A673 (cell line): Measurements from ENCODE around the gene VWA5B2. TPM values are rescaled to one million over a fixed set of nuclear protein-coding genes. Genes with fewer than 3 reads are reported as not detected.

Experiments
- BruUV-seq: library from RNA; stranded (reverse); fragments of 400-500 nt; replicated peaks from 2 replicates; lab custom pipeline; 2021; lab: Mats Ljungman, UMichigan
- CTCF ChIA-PET: fragments of 300-600 bp; sonication (Branson Sonifier 250); formaldehyde crosslinking; loops from one replicate; lab custom pipeline; 2022; ENCODE audit warnings: antibody characterized with exemption; lab: Charles Lee
- POLR2A ChIA-PET: fragments of 300-600 bp; sonication (Branson Sonifier 250); formaldehyde crosslinking; loops from one replicate; lab custom pipeline; 2022; ENCODE audit warnings: antibody characterized with exemption; ENCODE audit not compliant: low non-redundant PET; lab: Charles Lee
- DNase-seq: peaks from one replicate; pipeline ENCODE4 v3.0.0-alpha.2; 2015; ENCODE audit warnings: low spot score
- H3K27ac ChIP-seq: fragments of 200-600 bp; sonication (generic); 2 replicates; pipeline ENCODE4 v1.5.1; 2016; ENCODE audit warnings: mixed run types, low read depth, mild to moderate bottlenecking, mixed read lengths, antibody characterized with exemption, low read length; ENCODE audit not compliant: poor library complexity, severe bottlenecking
- H3K27me3 ChIP-seq: fragments of 200-600 bp; sonication (generic); replicated peaks from 2 replicates; pipeline ENCODE4 v1.6.1; 2017; ENCODE audit warnings: mixed run types, low read depth, mild to moderate bottlenecking, mixed read lengths, antibody characterized with exemption, low read length; ENCODE audit not compliant: insufficient read depth, poor library complexity
- H3K36me3 ChIP-seq: fragments of 200-600 bp; sonication (generic); 2 replicates; pipeline ENCODE4 v1.6.1; 2016; ENCODE audit warnings: mixed run types, mild to moderate bottlenecking, mixed read lengths, antibody characterized with exemption, low read length; ENCODE audit not compliant: insufficient read depth, poor library complexity, severe bottlenecking
- H3K4me1 ChIP-seq: fragments of 200-600 bp; sonication (generic); 2 replicates; pipeline ENCODE4 v1.6.1; 2017; ENCODE audit warnings: mixed run types, mild to moderate bottlenecking, mixed read lengths, antibody characterized with exemption, low read length; ENCODE audit not compliant: insufficient read depth, poor library complexity, severe bottlenecking
- H3K4me3 ChIP-seq: fragments of 200-600 bp; sonication (generic); 2 replicates; pipeline ENCODE4 v1.5.1; 2016; ENCODE audit warnings: low read depth, mixed run types, mild to moderate bottlenecking, mixed read lengths, low read length; ENCODE audit not compliant: poor library complexity, severe bottlenecking
- H3K9me3 ChIP-seq: fragments of 200-600 bp; sonication (generic); 2 replicates; pipeline ENCODE4 v1.6.1; 2016; ENCODE audit warnings: mixed run types, low read depth, mild to moderate bottlenecking, mixed read lengths, antibody characterized with exemption, low read length; ENCODE audit not compliant: poor library complexity, severe bottlenecking
- CTCF ChIP-seq: fragments of 300-800, 200-600 bp; sonication (generic); conservative IDR thresholded peaks from 2 replicates; pipeline ENCODE4 v1.5.1; 2017; ENCODE audit warnings: low read depth, mild to moderate bottlenecking, antibody characterized with exemption, low read length, moderate library complexity, mixed read lengths
- EZH2 ChIP-seq: fragments of 200-600 bp; sonication (generic); IDR thresholded peaks from 2 replicates; pipeline ENCODE4 v1.6.1; 2017; ENCODE audit warnings: borderline replicate concordance, low read depth, mild to moderate bottlenecking, mixed read lengths, antibody characterized with exemption, low read length; ENCODE audit not compliant: poor library complexity, severe bottlenecking
- intact Hi-C: fragments of 100-400 bp; cut with micrococcal nuclease; formaldehyde crosslinking; loops from one replicate; pipeline ENCODE4 v1.10.0; 2022; ENCODE audit not compliant: unreplicated experiment
- total RNA-seq: library from RNA; stranded (reverse); gene quantifications from 2 replicates; pipeline ENCODE4 v1.2.3, GENCODE V29; 2021

The VWA5B2 gene
- total RNA-seq, 1 experiment from 2014 or later: 0.13 TPM

DNA sequence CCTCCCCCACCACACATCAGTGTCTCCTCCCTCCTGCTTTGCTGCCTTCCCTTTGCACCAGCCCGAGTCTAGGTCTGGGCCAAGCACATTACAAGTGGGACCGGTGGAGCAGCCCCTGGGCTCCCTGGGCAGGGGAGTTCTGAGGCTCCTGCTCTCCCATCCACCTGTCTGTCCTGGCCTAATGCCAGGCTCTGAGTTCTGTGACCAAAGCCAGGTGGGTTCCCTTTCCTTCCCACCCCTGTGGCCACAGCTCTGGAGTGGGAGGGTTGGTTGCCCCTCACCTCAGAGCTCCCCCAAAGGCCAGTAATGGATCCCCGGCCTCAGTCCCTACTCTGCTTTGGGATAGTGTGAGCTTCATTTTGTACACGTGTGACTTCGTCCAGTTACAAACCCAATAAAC is 45.7 kb upstream of the VWA5B2 start:
- BruUV-seq: TSS peak; percentile 29
- ChIA-PET POLR2A (no interaction called here), CTCF (no interaction called here)
- H3K27me3 ChIP-seq: no peaks in the 10 kb centered on the region
- H3K4me3 ChIP-seq: no peak overlapping the region
- intact Hi-C loops: loop anchor here (2.0 kb wide), 1 partner anchor 49 kb away; the partner anchor contains the start of gene EIF2B5
- no peaks in the 10 kb centered on the region for H3K9me3 ChIP-seq
- TF ChIP-seq CTCF (no peak), EZH2 (no peak)
- H3K4me1 ChIP-seq: peaks cover 9% of the 10 kb centered on the region
- no peak overlapping the region for H3K27ac ChIP-seq
- peaks cover 71% of the 10 kb centered on the region for H3K36me3 ChIP-seq
- no peak for DNase-seq

DNA sequence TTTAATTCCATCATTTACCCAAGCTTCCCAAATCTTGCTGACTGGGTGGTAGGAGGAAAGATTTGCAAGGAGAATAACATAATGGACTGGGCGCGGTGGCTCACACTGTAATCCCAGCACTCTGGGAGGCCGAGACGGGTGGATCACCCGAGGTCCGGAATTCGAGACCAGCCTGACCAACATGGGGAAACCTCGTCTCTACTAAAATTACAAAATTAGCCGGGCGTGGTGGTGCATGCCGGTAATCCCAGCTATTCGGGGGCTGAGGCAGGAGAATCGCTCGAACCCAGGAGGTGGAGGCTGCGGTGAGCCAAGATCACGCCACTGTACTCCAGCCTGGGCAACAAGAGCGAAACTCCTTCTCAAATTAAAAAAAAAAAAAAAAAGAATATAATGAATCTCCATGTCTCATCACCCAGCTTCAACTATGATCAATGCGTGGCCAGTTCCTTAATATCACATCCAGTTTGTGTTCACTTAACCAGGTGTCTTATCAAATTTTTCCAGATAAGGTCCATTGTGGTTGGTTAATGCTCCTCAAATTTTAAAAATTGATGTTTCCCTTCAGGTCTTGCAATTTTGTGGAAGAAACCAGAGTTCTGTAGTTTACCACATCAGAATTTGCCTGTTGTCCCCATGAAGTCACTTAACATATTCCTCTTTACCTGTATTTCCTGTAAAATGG is 44.7 kb upstream of the VWA5B2 start:
- no TSS peak for BruUV-seq
- Histone ChIP-seq H3K4me1 (peaks cover 9% of the 10 kb centered on the region), H3K9me3 (no peaks in the 10 kb centered on the region), H3K36me3 (peaks cover 71% of the 10 kb centered on the region), H3K4me3 (peak overlapping the region; percentile 99), H3K27ac (peak overlapping the region; percentile 92), H3K27me3 (no peaks in the 10 kb centered on the region)
- intact Hi-C loops: loop anchor here (2.0 kb wide), 1 partner anchor 50 kb away; the partner anchor contains the start of gene EIF2B5
- TF ChIP-seq CTCF (no peak), EZH2 (no peak)
- POLR2A ChIA-PET: interaction anchor here (1.6 kb wide), 1 partner anchor 8 kb away, joined by 3 read pairs; no protein-coding TSS in a partner anchor
- CTCF ChIA-PET: no interaction called here
- no peak for DNase-seq

DNA sequence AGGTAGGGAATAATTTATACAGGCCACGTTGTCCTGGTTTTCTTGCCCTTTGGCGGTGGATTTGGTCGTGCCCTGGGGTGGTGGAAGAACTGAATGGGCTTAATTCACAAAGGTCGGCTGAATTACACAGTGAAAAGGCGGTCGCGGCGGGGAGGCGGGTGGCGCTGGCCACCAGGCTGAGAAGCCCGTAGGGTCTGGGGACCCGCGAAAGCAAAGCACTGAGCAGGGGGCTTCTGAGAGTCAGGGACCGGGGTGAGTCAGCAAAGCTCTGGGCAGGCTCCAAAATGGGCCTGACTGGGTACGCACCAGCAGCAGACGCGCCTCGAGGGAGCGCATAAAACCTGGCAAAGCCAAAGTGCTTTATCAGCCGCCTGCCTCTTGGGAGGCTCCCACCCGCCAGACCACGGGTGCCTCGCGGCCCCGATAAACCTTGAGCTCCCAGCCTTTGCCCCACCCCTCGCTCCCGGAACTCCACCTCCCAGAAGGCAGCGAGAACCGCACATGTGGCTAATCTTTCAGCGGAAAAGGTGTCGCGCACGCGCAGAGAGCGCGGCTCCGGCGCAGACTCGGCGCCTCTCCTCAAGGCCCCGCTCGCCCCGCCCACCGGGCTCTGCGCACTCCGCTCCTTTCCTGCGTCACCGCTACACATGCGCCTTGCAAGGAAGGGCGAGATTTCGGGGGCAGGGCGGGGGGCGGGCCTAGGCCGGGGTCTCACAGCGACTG is 43.8 kb upstream of the VWA5B2 start:
- intact Hi-C loops: loop anchor here (2.0 kb wide), 1 partner anchor 51 kb away; the partner anchor contains the start of gene EIF2B5
- Histone ChIP-seq H3K27ac (peak overlapping the region; percentile 92), H3K9me3 (no peaks in the 10 kb centered on the region), H3K4me1 (peaks cover 9% of the 10 kb centered on the region), H3K4me3 (peak overlapping the region; percentile 99), H3K36me3 (peaks cover 71% of the 10 kb centered on the region), H3K27me3 (no peaks in the 10 kb centered on the region)
- DNase-seq: peak; percentile 100
- CTCF ChIA-PET: interaction anchor here (0.5 to 1.0 kb wide), 2 partner anchors 66 to 290 kb away, joined by 3 to 13 read pairs; no protein-coding TSS in a partner anchor
- no peak for TF ChIP-seq CTCF
- TF ChIP-seq EZH2: no peak
- POLR2A ChIA-PET: interaction anchor here (0.6 to 1.6 kb wide), 4 partner anchors 9 to 180 kb away, joined by 3 to 6 read pairs (median 4); no protein-coding TSS in a partner anchor
- BruUV-seq: TSS peak; percentile 93
